Amniotic epithelial cell (primary cell): Measurements from ENCODE around the gene CACNA1I.

Experiments used
- DNase-seq: peaks from one replicate; pipeline ENCODE4 v3.0.0-alpha.2; 2010; ENCODE audit warnings: low read depth

Gene CACNA1I

DNA sequence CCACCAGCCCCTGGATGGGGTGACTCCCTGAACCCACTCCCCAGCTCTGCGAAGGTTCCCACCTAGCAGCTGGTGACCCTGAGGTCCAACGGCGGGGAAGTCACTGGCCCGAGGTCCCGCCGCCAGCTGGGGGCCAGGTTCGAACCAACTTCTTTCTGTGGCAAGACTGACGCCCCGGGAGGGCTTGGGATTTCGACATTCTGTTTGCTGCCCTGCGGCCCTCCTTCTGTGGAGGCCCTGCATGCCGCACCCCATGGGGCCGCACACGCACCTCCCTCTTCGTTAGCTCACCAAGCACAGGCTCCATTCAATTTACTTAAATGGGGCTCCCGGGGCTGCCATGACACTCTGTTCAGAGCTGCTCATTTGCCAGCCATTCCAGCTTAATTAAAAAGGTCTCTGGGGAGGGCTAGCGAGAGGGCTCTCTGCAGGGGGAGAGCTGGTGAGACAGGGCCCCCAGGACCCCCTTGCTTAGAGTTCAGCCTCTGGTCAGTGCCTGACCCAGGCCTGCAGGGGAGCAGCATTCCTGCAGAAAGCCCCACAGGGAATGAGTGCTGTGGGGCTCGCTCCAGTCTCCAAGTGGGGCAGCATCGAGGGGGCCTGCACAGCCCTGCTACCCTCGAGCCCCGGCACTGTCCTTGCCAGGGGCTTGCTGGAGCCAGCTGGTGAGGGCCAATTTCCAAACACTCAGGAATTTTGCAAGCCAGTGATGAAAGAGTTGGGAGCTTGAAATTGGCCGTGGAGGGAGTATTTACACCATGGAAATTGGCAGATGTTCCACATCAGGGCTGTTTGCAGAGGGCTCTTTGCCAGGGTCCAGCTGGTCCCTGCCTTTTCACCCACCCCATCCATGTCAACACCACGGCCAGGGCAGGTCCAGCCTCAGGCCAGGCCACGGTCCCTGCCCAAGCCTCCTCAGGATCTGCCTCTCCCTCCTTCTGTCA, 80.8 kb downstream of the CACNA1I start:
- DNase-seq: no peak

DNA sequence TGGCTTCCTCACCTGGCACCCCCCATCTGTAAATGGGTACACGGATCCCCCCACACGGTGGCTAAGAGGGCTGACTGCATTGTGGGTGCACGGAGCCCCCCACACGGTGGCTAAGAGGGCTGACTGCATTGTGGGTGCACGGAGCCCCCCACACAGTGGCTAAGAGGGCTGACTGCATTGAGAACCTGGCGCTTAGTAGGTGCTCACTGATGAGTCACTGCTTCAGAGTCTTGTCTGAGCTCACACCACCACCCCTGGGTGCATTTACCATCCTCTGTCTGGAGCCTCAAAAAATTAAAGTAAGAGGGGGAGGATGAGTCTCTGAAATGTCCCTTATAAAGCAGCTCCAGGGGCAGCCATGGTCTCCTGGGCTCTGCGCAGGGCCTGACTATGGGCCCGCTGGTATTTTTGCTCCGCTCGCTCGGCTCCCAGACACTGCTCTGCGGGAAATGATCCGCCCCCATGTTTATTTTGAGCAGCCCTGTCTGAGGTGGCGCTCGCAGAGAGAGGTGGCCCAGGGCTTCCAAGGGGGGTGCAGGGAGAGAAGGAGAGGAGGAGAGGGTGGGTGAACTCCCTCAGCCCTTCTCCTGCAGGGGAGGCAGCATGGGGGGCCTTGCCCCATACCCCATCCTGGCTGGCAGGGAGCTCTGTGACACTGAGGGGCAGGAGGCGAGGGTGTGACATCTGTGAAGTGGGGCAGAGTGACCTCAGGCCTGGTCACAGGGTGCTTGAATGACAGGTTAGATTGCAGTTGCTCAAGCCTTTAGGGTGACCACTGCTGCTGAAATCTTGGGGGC, 82.6 kb downstream of the CACNA1I start:
- DNase-seq: no peak

DNA sequence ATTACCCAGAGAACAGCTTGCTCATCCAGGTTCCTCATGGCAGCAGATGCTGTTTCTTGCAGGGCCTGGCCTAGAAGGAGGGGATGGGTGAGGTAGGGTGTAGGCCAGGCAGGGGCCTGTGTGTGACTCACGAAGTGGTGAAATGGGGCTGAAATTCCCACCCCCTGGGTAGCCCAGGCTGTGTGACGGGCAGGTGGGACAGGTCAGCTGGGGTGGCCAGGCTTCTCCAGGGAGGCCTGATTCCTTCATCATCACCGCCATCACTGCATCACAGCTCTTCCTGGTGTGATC, 83.2 kb downstream of the CACNA1I start:
- no peak for DNase-seq

DNA sequence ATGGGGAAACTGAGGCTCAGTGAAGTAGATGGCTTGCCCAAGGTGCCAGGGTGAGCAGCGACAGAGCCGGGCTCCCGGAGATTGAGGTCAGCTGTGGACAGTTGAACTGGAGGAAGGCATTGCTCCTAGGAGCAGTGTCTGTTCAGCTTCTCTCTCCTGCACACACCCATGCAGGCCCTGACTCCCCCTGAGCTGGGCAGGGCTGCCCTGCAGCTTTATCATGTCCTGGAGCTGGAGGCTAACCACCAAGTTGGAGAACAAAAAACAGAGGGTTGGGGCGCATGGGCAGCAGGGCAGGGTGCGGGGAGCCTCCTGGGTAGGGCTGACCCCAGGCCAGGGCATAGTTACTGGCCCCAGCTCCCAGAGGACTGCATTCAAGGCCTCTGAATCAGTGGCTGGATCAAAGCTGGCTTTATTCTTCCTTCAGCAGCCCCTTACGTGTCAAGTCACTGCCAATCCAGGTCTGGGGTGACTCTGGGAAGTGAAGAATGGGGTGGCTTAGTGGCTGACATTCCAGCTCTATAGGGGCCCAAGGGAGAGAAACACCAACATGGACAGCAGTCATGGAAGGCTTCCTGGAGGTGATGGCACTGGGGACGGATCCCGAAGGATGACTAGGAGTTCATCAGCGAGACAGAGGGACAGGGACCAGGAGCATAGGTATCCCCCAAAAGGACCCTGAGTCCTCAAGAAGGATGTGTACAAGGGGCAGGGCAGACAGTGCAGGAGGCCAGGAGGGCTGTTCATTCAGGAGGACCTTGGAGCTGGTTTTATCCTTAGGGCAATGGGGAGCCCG, 83.8 kb downstream of the CACNA1I start:
- no peak for DNase-seq

DNA sequence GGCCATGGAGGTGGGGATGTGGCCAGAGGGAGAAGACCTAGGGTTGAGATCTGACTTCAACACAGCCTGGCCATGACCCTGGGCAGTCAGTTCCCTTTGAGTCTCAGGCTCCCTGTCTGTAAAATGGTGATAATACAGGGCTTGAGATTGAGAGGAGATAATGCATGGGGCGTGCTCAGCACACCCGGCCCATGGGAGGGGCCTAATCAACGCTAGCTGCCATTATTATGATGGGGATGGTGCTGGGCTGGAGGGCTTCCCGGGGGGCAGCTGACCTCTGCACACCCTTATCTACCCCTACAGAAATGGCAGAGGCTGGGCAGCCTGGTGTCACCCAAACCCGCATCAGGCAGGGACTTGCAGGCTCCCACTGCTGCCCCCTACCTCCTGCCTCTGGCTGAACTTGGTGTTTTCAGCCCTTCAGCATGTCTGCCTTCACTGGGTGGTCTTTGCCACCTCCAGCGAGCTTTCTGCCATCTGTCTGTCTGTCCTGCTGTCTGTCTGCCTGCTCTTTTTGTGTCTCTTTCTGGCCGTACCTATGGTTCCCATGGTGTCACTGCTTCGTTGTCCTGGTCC, 84.5 kb downstream of the CACNA1I start:
- DNase-seq: no peak

DNA sequence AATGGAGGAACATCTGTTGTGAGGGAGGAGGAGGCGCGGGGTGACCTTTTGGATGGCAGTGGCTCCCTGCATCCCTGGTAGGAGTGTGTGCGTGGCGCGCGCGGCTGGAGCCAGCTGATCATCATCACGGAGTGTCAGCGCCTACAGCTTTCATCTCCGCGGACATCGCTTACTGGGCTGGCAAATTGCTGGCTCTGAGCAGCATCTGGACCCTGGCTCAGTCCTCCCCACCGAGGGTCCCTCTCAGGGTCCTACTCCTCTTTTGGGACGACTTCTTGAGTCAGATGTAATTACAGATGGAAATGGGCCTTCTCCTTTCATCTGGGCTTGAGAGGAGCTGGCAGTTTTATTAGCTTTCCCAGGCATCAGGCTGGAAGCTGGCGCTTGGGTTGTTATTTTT, 85.3 kb downstream of the CACNA1I start:
- no peak for DNase-seq

DNA sequence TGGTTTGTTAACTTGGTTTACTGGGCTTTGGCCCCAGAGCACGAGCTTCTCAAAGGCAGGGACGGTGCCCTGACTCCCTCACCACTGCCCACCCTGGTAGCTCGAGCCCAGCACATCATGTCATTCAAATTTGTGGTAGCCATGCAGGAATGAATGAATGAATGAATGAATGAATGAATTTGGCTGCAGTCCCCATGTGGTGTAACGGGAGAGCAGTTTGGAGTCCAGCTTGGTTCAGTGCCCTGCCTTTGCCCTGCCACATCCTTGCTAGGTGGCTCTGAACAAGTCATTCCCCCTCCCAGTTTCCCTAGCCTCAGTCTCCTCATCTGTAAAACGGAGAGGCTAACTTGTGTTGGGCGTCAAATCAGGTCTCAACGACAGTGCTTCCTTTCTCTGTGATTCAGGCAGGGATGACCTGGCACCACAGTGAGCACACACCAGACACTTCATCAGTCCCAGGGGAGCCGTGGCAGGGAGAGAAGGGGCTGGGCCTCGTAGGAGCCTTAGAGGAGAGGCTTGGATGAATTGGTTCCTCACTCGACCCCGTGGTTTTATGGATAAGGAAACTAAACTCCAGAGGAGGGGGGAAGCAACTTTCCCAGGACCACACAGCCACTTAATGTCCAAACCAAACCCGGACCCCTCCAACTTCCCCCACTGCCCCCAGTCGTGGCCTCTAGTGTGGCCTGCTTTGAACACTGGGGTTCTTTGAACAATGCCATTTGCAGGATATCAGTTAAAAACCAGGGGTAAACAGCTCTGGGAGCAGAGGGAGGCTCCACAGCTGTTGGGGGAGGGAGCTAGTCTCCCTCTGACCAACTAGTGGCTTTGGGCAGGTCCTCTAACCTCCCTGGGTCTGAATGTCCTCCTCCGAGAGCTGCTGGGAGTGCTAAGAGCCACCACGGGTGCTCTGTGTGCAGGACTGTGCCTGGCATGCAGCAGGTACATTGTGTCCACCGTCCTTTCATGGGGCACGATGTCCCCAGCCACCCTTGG, 86.2 kb downstream of the CACNA1I start:
- DNase-seq: no peak

DNA sequence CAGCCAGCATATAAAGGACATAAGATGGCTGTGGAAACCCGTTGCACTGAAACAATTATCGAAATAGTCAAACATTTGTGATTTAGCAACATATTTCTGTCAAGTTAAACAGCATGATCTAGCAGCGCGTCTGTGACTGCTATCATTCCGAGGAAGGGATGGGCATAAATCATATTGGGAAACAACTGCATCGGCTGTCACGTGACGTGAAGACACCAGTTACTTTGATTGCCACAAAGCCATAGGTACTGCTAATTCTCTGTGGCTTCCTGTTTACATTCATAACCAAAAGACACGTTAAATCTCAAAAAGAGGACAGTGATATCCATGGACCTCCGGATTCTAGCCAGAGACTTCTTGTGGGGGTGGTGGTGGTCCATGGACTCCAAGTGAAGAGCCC, 87.8 kb downstream of the CACNA1I start:
- peak; percentile 9 for DNase-seq

DNA sequence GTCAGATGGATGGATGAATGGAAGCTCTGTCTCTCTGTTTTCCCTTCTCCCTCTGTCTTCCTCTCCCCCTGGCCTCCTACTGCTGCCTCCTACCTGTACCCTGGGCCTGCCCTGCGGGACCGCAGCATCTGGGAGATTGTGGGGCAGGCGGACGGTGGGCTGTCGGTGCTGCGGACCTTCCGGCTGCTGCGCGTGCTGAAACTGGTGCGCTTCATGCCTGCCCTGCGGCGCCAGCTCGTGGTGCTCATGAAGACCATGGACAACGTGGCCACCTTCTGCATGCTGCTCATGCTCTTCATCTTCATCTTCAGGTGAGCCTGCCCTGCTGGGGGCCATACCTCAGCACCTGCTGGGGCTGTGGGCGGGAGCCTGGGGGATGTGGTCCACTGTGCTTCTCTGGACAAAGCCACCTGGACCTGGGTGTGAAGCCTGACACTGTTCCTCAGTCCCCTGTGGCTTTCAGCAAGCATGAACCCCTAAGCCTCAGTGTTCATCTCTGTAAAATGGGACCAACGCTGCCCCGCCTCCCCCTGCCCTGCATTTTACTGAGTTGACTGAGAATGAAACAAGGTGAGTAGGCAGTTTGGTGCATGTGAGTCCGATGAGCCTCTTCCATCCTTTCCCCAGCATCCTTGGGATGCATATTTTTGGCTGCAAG, 88.4 kb downstream of the CACNA1I start:
- no peak for DNase-seq

DNA sequence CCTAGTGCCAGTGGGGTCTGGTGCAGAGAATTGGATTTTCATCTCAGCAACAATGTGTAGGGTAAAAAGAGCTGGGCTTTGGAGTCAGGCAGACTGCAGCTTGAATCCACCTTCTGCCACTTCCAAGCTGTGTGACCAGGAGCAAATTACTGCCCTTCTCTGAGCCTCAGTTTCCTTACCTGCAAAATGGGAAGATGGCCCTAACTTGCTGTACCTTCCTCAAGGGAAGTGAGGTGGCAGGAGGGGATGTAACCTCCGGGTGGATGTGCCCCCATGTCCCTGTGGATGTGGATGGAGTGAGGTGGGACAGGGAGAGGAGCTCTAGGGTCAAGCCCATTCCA, 90.9 kb downstream of the CACNA1I start:
- DNase-seq: no peak

DNA sequence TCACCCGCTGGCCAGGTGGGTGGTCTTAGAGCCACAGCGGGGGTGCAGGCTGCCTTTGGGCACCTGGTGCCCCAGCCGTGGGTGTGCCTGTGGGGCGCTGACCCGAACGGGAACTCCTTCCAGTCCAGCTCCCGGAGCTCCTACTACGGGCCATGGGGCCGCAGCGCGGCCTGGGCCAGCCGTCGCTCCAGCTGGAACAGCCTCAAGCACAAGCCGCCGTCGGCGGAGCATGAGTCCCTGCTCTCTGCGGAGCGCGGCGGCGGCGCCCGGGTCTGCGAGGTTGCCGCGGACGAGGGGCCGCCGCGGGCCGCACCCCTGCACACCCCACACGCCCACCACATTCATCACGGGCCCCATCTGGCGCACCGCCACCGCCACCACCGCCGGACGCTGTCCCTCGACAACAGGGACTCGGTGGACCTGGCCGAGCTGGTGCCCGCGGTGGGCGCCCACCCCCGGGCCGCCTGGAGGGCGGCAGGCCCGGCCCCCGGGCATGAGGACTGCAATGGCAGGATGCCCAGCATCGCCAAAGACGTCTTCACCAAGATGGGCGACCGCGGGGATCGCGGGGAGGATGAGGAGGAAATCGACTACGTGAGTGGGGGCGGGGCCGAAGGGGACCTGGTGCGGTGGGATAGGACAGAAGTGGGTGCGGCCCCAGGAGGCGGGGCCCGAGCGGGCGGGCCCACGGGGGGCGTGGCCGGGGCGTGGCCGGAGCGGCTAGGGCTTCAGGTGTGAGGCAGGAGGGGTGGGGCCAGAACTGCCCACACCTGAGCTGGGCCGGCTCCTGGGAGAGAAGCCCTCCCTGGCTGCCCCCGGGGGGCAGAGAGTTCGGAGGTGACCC, 91.5 kb downstream of the CACNA1I start:
- no peak for DNase-seq

DNA sequence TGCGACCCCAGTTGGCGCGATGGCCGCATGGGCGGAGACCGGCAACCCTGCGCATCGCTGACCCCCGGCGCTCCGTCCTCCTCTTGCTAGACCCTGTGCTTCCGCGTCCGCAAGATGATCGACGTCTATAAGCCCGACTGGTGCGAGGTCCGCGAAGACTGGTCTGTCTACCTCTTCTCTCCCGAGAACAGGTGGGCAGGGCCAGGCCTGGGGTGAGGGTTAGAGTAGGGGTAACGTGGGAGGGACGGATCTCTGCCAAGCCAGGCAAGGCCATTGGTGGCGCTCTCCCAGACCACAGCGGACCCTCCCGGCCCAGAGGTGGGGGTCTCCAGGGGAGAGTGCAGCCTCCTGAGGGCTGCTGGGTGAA, 92.1 kb downstream of the CACNA1I start:
- no peak for DNase-seq

DNA sequence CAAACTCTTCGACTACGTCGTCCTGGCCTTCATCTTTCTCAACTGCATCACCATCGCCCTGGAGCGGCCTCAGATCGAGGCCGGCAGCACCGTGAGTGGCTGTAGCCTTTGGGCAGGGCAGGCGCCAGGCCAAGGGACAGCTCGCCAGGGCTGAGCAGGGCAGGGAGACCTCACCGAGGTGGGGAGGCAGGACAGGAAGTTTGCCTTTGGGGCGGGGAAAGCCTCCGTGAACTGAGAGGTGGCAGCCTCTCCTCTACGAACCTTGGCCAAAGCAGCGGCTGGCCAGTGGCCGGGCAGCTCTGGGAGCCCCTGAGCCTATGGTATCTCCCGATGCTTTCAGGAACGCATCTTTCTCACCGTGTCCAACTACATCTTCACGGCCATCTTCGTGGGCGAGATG, 93.2 kb downstream of the CACNA1I start:
- DNase-seq: no peak

DNA sequence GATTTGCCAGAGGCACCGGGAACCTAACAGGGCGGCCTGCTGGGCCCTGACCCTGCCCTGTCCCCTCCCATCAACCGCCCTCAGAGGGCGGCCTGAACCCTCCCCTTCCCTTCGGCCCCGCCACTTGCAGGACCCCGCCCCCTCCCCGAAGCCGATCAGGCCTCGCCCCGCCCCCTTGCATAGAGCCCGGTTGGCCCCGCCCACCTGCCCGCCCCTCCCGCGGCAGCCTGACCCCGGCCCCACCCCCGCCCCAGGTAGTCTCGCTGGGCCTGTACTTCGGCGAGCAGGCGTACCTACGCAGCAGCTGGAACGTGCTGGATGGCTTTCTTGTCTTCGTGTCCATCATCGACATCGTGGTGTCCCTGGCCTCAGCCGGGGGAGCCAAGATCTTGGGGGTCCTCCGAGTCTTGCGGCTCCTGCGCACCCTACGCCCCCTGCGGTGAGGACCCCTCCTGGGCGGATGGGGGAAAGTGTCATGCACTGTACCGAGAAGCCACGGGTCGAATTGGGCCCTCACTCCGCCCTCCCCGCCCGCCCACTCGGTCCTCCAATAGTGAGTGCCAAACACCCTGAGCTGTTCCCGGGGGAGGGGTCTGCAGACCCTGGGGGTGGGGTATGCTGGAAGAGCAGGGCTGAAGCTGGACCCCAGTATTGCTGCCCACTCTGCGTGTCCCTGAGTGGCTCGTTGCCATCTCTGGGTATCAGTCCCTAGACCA, 94.1 kb downstream of the CACNA1I start:
- no peak for DNase-seq

DNA sequence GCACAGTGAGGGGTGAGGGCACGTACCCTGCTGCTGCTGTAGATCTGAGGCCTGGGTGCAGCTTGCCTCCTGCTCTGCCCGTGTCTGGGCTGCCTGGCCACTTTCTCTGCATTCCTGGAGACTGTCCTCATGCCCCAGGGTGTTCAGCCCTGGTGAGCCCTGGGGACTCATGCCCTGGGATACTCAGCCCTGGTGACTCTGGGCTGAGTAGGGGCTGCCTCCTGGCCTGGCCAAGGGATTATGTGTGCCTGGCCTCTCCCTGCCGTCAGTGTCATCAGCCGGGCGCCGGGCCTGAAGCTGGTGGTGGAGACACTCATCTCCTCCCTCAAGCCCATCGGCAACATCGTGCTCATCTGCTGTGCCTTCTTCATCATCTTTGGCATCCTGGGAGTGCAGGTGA, 94.7 kb downstream of the CACNA1I start:
- no peak for DNase-seq

DNA sequence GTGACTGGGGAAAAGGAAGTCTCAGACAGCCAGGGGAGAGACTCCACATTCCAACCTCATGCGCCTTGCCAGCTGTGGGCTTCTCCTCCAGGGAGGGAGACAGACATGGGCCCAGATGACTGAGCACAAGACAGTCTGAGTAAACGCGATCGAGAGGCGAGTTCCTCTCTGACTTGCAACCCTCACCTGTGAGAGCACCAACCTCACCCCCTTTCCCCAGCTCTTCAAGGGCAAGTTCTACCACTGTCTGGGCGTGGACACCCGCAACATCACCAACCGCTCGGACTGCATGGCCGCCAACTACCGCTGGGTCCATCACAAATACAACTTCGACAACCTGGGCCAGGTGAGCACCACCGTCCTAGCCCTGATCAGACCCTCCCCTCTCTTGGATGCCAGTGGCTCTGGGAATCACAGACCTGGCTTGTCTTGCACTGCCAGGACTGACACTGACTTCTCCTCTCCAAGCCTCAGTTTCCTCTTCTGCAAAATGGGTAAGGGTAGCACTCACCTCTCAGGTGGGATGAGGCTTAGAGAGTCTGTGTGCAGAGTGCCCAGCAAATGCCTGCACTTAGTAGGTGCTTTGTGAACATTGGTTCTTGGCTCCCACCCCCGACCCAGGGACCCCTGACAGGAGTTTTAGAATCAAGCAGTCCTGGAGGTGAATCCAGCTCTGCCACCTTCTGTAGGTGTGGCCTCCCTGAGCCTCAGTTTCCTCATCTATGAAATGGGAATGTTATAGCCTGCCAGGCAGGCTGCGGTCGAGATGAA, 95.3 kb downstream of the CACNA1I start:
- no peak for DNase-seq

DNA sequence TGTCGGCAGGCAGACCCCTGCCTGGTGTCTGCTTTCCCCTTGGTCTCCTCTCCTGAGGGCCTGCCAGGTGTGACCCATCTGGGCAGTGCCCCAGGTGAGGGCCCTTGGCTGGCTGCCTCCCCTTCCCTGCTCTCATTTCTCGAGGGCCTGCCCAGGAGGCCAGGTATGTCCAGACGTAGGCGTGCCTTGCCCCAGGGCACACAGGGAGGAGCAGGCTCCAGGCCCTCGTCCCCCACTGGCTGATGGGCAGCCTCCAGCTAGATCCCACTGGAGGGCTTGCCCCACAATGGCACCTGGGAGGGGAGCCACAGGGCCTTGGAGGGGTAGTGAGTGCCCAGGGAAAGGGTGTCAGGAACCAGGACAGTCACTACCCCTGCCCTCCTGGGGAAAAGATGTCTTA, 95.9 kb downstream of the CACNA1I start:
- DNase-seq: no peak

DNA sequence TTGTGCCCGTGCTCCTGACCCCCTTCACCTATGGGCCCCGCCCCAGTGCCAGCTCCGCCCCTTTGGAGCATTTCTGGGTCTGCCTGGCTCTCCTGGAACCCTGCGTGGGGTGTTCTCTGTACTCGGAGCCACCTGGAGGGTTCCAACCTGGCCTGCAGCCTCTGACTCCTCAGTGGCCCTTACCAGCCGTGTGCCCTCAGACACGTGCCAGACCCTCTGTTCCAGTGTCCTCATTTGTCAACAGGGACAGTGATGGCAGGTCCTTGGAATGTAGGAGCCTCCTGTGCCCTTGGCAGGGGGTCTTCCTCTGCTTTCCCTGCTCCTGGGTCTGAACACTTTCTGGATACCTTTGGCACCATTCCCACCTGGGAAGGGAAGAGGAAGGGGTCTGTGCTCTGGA, 96.4 kb downstream of the CACNA1I start:
- DNase-seq: no peak
